ENCODE data around the gene PTPRR. TPM values are rescaled to one million over a fixed set of nuclear protein-coding genes. Genes with fewer than 3 reads are reported as not detected.
"Not testable (repeated sequence)": the region's sequence is repeated elsewhere in the genome, so short reads cannot be mapped to it uniquely, and the experiment has no call there.

PTPRR gene
- total RNA-seq, 4 donors from 2014 or later = not detected

- no peak overlapping the region for H3K27ac ChIP-seq
- H3K36me3 ChIP-seq = no peaks in the 10 kb centered on the region
- no peak overlapping the region for H3K4me3 ChIP-seq
- H3K4me1 ChIP-seq = no peaks in the 10 kb centered on the region
- H3K9me3 ChIP-seq = no peaks in the 10 kb centered on the region
- H3K27me3 ChIP-seq = peaks cover 3% of the 10 kb centered on the region
- DNase-seq (ENCODE audit: low spot score in 2 of 2) = no peak
- 83% methylated on average over 7 of the region's 7 CpGs for WGBS
- no peak for TF ChIP-seq EP300 (IDR thresholded peaks at IDR 0.05)
- TF ChIP-seq POLR2A (IDR thresholded peaks at IDR 0.05) = no peak
- TF ChIP-seq POLR2AphosphoS5 (IDR thresholded peaks at IDR 0.05) = no peak
Measured at GRCh38 chr12:70745048-70745447, 175.5 kb downstream of the PTPRR start.

DNA sequence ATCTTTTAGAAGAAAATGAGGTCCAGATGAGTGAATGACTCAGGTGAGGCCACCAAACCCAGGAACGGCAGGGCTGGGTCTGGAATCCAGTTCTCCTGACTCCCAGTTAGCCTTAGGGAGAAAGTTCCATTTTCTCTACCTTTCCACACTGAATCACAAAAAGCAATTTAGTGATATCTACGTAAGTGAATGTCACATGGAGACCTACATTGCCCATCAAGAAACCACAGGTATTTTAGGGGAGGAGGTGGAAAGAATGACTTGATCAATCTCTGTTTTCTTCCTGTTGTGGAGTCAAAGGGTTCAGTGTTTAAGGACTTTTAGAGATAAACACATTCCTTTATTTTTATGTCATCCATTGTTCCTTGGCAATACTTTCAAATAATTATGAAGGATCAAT is 176.4 kb downstream of the PTPRR start:
- TF ChIP-seq CTCF (IDR thresholded peaks at IDR 0.05) (no peak), EP300 (IDR thresholded peaks at IDR 0.05) (no peak), POLR2A (IDR thresholded peaks at IDR 0.05) (no peak), POLR2AphosphoS5 (IDR thresholded peaks at IDR 0.05) (no peak)
- H3K9me3 ChIP-seq = no peaks in the 10 kb centered on the region
- H3K36me3 ChIP-seq = no peaks in the 10 kb centered on the region
- WGBS = 52% methylated on average over 2 of the region's 2 CpGs
- no peak for DNase-seq (ENCODE audit: low spot score in 2 of 2)
- H3K4me1 ChIP-seq = no peaks in the 10 kb centered on the region
- H3K27ac ChIP-seq = no peak overlapping the region
- no peak overlapping the region for H3K4me3 ChIP-seq
- H3K27me3 ChIP-seq = peaks cover 3% of the 10 kb centered on the region

GRCh38 chr12:70741256-70741655 is 179.3 kb downstream of the PTPRR start:
- WGBS = 78% methylated on average over 4 of the region's 4 CpGs
- Histone ChIP-seq H3K9me3 (no peaks in the 10 kb centered on the region), H3K27me3 (peaks cover 3% of the 10 kb centered on the region), H3K4me3 (no peak overlapping the region), H3K27ac (no peak overlapping the region), H3K36me3 (no peaks in the 10 kb centered on the region), H3K4me1 (no peaks in the 10 kb centered on the region)
- TF ChIP-seq CTCF (IDR thresholded peaks at IDR 0.05) (no peak), POLR2AphosphoS5 (IDR thresholded peaks at IDR 0.05) (no peak), EP300 (IDR thresholded peaks at IDR 0.05) (no peak), POLR2A (IDR thresholded peaks at IDR 0.05) (no peak)
- DNase-seq (ENCODE audit: low spot score in 2 of 2) = no peak

- 97% methylated on average over 2 of the region's 2 CpGs for WGBS
- no peak for DNase-seq (ENCODE audit: low spot score in 2 of 2)
- Histone ChIP-seq H3K27me3 (peaks cover 3% of the 10 kb centered on the region), H3K9me3 (no peaks in the 10 kb centered on the region), H3K36me3 (no peaks in the 10 kb centered on the region), H3K27ac (no peak overlapping the region), H3K4me1 (no peaks in the 10 kb centered on the region), H3K4me3 (no peak overlapping the region)
- no peak for TF ChIP-seq EP300 (IDR thresholded peaks at IDR 0.05)
- TF ChIP-seq POLR2AphosphoS5 (IDR thresholded peaks at IDR 0.05) = no peak
- no peak for TF ChIP-seq CTCF (IDR thresholded peaks at IDR 0.05)
- no peak for TF ChIP-seq POLR2A (IDR thresholded peaks at IDR 0.05)
Measured at GRCh38 chr12:70739756-70740155, 180.8 kb downstream of the PTPRR start.

DNA sequence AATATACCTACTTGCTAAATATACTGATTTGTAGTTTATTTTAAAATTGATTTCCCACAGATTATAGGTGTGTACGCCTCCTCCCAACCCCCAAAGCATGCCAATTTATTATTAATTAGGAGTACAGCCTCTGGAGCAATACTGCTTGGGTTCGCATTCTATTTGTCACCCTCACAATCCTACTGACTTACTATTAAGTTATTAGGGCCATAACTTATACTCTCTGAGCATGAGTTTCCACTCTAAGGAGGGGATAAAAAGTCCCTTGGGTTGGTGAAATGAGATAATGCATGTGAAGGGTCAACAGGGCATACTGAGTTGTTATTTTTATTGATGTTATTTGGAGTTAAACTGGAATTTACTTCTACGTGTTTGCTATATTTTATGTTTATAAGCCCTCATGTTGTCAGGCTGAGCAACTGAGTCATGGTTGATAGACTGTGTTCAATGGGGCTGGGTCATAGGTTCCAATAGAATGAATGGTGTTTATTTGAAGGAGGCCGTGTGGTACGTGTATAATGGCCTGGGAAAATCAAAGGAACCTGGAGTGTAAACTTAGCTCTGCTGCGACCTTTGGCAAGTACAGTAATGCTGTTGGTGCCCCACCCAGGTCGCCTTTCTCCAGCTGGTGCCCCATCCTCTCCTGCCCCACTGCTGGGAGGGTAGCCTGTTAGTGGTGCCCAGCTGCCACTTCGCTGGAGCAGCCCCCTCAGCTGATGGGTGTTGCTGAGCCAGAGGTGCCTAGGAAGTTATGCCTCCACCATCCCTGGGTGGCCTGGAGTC is 184.0 kb downstream of the PTPRR start:
- Histone ChIP-seq H3K27ac (no peak overlapping the region), H3K9me3 (no peaks in the 10 kb centered on the region), H3K36me3 (no peaks in the 10 kb centered on the region), H3K4me1 (no peaks in the 10 kb centered on the region), H3K27me3 (peaks cover 3% of the 10 kb centered on the region), H3K4me3 (no peak overlapping the region)
- WGBS = 87% methylated on average over 8 of the region's 8 CpGs
- no peak for TF ChIP-seq POLR2AphosphoS5 (IDR thresholded peaks at IDR 0.05)
- TF ChIP-seq CTCF (IDR thresholded peaks at IDR 0.05) = no peak
- no peak for TF ChIP-seq EP300 (IDR thresholded peaks at IDR 0.05)
- no peak for TF ChIP-seq POLR2A (IDR thresholded peaks at IDR 0.05)
- no peak for DNase-seq (ENCODE audit: low spot score in 2 of 2)

GRCh38 chr12:70735197-70735596 is 185.3 kb downstream of the PTPRR start:
- not testable (repeated sequence) for H3K27me3 ChIP-seq; H3K27ac ChIP-seq; H3K4me3 ChIP-seq; H3K36me3 ChIP-seq; H3K4me1 ChIP-seq; DNase-seq (ENCODE audit: low spot score in 2 of 2); H3K9me3 ChIP-seq
- 91% methylated on average over 3 of the region's 3 CpGs for WGBS

All from suprapubic skin (tissue), 4 donors.